RWPE2 (cell line): ENCODE data around the gene LRP1.

ENCODE experiments used
- ATAC-seq: fragments of 200-7000 bp; cut with Tn5 transposase; 3 replicates; pipeline ENCODE4 v1.9.1; 2021; ENCODE audit warnings: low read depth
- DNase-seq: peaks from one replicate; pipeline ENCODE4 v3.0.0-alpha.2; 2020; ENCODE audit warnings: low spot score
- H3K27ac ChIP-seq: fragments of 450-650 bp; 2 replicates; pipeline ENCODE4 v1.5.1; 2017; ENCODE audit warnings: mild to moderate bottlenecking; ENCODE audit not compliant: poor library complexity, severe bottlenecking
- H3K27me3 ChIP-seq: fragments of 250-450 bp; sonication (Bioruptor Pico); 2 replicates; pipeline ENCODE4 v1.5.1; 2021; ENCODE audit warnings: mild to moderate bottlenecking, moderate library complexity; ENCODE audit not compliant: insufficient read depth, poor library complexity, severe bottlenecking
- H3K36me3 ChIP-seq: fragments of 250-450 bp; sonication (Bioruptor Pico); 2 replicates; pipeline ENCODE4 v1.5.1; 2020; ENCODE audit warnings: low read depth, mild to moderate bottlenecking, moderate library complexity
- H3K4me1 ChIP-seq: fragments of 250-450 bp; sonication (Bioruptor Pico); 2 replicates; pipeline ENCODE4 v1.5.1; 2021; ENCODE audit warnings: mild to moderate bottlenecking, moderate library complexity; ENCODE audit not compliant: insufficient read depth, poor library complexity, severe bottlenecking
- H3K4me3 ChIP-seq: fragments of 250-450 bp; sonication (Bioruptor Pico); 2 replicates; pipeline ENCODE4 v1.5.1; 2021; ENCODE audit warnings: mild to moderate bottlenecking, moderate library complexity; ENCODE audit not compliant: severe bottlenecking
- H3K9me3 ChIP-seq: fragments of 250-450 bp; sonication (Bioruptor Pico); 2 replicates; pipeline ENCODE4 v1.5.1; 2021; ENCODE audit warnings: mild to moderate bottlenecking, moderate library complexity; ENCODE audit not compliant: severe bottlenecking
- TF ChIP-seq, protein P1 (sequence below): fragments of 450-650 bp; IDR thresholded peaks from one replicate; pipeline ENCODE4 v1.5.1; 2017; ENCODE audit warnings: mild to moderate bottlenecking, moderate library complexity; ENCODE audit not compliant: poor library complexity, severe bottlenecking

The LRP1 gene

DNA sequence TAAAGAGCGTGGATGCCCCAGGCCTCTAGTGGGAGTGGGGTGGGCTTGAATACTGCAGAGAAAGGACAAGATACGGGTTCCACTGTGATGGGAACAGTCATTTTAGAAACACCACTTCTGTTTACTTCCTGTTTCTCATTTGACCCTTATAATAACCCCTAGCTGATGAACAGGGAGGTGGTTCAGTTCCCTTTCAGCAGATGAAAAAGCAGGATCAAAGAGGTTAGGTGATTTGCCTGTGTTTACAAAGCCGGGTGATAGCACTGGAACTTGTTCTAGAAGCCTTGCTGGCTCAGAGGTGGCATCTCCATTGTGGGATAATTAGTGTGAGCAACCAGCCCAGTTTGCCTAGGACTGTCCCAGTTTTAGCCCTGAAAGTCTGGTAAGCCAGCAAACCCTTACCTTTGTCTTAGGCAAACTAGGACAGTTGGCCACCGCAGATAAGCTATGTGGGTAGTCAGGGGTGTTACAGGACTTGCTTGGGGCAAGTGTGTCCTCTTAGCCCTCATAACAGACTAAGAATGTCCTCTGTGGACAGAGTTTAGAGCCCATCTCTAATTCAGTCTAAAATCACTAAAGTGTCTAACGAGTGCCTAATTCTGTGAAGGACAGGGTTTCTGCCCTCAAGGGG is 26.6 kb downstream of the LRP1 start:
- no peak for ATAC-seq
- no peak for DNase-seq
- Histone ChIP-seq H3K27me3 (no peaks in the 10 kb centered on the region), H3K4me3 (no peak overlapping the region), H3K27ac (no peak overlapping the region), H3K9me3 (no peaks in the 10 kb centered on the region), H3K4me1 (peaks cover 15% of the 10 kb centered on the region), H3K36me3 (peaks cover 16% of the 10 kb centered on the region)
- TF ChIP-seq, protein P1, sequence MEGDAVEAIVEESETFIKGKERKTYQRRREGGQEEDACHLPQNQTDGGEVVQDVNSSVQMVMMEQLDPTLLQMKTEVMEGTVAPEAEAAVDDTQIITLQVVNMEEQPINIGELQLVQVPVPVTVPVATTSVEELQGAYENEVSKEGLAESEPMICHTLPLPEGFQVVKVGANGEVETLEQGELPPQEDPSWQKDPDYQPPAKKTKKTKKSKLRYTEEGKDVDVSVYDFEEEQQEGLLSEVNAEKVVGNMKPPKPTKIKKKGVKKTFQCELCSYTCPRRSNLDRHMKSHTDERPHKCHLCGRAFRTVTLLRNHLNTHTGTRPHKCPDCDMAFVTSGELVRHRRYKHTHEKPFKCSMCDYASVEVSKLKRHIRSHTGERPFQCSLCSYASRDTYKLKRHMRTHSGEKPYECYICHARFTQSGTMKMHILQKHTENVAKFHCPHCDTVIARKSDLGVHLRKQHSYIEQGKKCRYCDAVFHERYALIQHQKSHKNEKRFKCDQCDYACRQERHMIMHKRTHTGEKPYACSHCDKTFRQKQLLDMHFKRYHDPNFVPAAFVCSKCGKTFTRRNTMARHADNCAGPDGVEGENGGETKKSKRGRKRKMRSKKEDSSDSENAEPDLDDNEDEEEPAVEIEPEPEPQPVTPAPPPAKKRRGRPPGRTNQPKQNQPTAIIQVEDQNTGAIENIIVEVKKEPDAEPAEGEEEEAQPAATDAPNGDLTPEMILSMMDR: no peak

DNA sequence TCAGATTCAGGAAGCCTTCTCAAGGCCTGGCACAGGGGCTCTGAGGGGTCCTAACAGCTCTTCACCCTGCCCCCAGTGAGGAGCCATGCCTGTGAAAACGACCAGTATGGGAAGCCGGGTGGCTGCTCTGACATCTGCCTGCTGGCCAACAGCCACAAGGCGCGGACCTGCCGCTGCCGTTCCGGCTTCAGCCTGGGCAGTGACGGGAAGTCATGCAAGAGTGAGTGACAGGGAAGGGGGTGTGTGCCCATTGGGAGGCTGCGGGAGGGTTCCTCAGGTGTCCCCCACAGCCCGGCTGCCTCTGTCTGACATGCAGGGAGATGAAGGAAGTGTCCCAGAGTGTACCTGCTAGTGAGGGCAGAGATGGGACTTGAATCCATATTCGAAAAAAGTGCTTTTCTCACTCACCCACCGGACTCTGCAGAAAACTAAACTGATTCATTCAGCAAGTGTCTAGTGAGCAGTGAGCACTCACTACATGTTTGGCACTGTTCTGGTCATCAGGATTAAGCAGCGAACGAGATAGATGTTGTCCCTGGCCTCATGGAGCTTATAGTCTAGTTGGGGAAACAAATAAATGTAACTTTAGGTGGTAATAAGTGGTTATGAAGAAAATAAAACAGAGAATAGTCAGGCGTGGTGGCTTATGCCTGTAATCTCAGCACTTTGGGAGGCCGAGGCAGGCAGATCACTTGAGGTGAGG is 28.6 kb downstream of the LRP1 start:
- Histone ChIP-seq H3K27me3 (no peaks in the 10 kb centered on the region), H3K9me3 (no peaks in the 10 kb centered on the region), H3K36me3 (peaks cover 16% of the 10 kb centered on the region), H3K27ac (no peak overlapping the region), H3K4me1 (peaks cover 10% of the 10 kb centered on the region), H3K4me3 (no peak overlapping the region)
- TF ChIP-seq, protein P1: no peak
- ATAC-seq (no peak), DNase-seq (no peak)

DNA sequence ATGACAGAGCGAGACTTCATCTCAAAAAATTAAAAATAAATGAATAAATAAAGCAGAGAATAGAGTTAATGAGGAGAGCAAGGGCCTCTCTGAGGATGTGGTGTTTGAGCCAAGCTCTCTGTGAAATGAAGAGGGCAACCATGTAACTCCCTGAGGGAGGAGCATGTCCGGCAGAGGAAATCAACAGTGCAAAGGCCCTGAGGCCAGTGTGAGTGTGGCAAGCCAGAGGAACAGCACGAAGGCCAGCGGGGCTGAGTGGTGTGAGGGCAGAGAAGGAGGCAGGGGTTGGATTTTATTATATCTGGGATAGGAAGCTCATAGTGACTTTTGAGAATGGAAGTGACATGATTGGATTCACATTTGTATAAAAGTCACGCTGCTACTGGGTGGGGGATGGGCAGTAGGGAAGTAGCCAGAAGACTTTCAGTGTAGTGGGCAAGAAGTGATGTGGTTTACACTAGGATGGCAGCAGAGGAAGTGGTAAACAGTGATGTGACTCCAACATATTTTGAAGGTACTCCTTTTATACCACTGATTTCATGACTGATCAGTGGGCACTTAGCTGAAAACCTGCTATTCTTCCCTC is 29.4 kb downstream of the LRP1 start:
- H3K27ac ChIP-seq: no peak overlapping the region
- no peaks in the 10 kb centered on the region for H3K27me3 ChIP-seq
- no peak for ATAC-seq
- H3K4me3 ChIP-seq: no peak overlapping the region
- no peak for DNase-seq
- no peaks in the 10 kb centered on the region for H3K9me3 ChIP-seq
- peaks cover 16% of the 10 kb centered on the region for H3K36me3 ChIP-seq
- H3K4me1 ChIP-seq: peaks cover 1% of the 10 kb centered on the region
- TF ChIP-seq, protein P1: no peak

GRCh38 chr12:57158186-57158585 is 29.9 kb downstream of the LRP1 start:
- Histone ChIP-seq H3K9me3 (no peaks in the 10 kb centered on the region), H3K36me3 (peaks cover 16% of the 10 kb centered on the region), H3K4me3 (no peak overlapping the region), H3K4me1 (no peaks in the 10 kb centered on the region), H3K27me3 (no peaks in the 10 kb centered on the region), H3K27ac (no peak overlapping the region)
- TF ChIP-seq, protein P1: no peak
- DNase-seq (no peak), ATAC-seq (no peak)
